Vagina (tissue), 2 donors: ENCODE data around the gene OMA1. TPM values are rescaled to one million over a fixed set of nuclear protein-coding genes. Genes with fewer than 3 reads are reported as not detected.

ENCODE experiments used
- DNase-seq, 2 donors: peaks; one replicate each; pipeline ENCODE4 v3.0.0-alpha.2; 2017; ENCODE audit errors: extremely low spot score in 2 of 2
- H3K27ac ChIP-seq: fragments of 200-600 bp; sonication (generic); one replicate; pipeline ENCODE4 v1.5.1; 2019
- H3K27me3 ChIP-seq: fragments of 200-600 bp; sonication (generic); one replicate; pipeline ENCODE4 v1.5.1; 2019
- H3K36me3 ChIP-seq, 2 donors: fragments of 200-600 bp; sonication (generic); one replicate each; pipeline ENCODE4 v1.5.1; 2017 to 2019
- H3K4me1 ChIP-seq: fragments of 200-600 bp; sonication (generic); one replicate; pipeline ENCODE4 v1.5.1; 2019
- H3K4me3 ChIP-seq, 2 donors: fragments of 200-600 bp; sonication (generic); 1 replicate in 1 of 2; 2 replicates in 1 of 2; pipeline ENCODE4 v1.5.1; 2016 to 2019
- H3K9me3 ChIP-seq: fragments of 200-600 bp; sonication (generic); one replicate; pipeline ENCODE4 v1.5.1; 2019
- POLR2A ChIP-seq, 2 donors: fragments of 450-650 bp; IDR thresholded peaks; one replicate each; pipeline ENCODE4 v1.6.1; 2017; ENCODE audit warnings: antibody characterized with exemption in 2 of 2, mild to moderate bottlenecking in 2 of 2, moderate library complexity in 2 of 2
- POLR2AphosphoS5 ChIP-seq, 2 donors: sonication (generic); formaldehyde crosslinking; IDR thresholded peaks; one replicate each; pipeline ENCODE4 v1.9.0; 2017; ENCODE audit warnings: antibody characterized with exemption in 2 of 2, mild to moderate bottlenecking in 2 of 2, low read depth in 1 of 2; ENCODE audit not compliant: insufficient read depth in 1 of 2
- intact Hi-C: fragments of 100-400 bp; cut with DNase I; formaldehyde crosslinking; loops from one replicate; pipeline ENCODE4 v1.15.1; 2023
- total RNA-seq: library from RNA; depleted of rRNA; stranded (reverse); fragments of >200 nt; gene quantifications from one replicate; pipeline ENCODE4 v1.2.3, GENCODE V29; 2016
- TF ChIP-seq, protein P1 (sequence below), 3 experiments: fragments of 450-650 bp in 2 of 3; fragments of 200-600 bp in 1 of 3; sonication (generic) in 1 of 3; IDR thresholded peaks; one replicate each; pipeline ENCODE4 v1.5.1; 2017 to 2019; ENCODE audit warnings: antibody characterized with exemption in 3 of 3, mild to moderate bottlenecking in 2 of 3, moderate library complexity in 2 of 3

Gene OMA1
- total RNA-seq, 1 donor from 2014 or later: 19.9 TPM

DNA sequence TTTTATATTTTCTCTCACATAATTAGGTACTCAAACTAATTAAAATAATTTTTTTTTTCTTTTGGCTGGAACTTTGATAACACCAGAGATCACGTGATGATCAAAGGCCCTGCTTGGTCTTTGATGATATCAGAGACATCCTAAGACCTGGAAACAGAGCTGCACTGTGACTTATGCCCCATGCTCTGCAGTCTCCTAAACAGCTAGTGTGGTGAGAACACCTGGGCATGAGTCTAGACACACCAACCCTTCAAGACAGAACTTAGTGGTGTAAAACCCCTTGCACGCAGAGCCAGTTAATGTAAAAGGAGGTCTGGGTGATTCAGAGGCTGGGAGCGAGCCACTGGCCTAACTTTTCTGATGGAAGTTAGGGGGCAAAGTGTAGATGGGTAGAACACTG lies 70.3 kb downstream of the OMA1 start:
- no peak overlapping the region for H3K4me3 ChIP-seq
- H3K36me3 ChIP-seq: no peaks in the 10 kb centered on the region
- intact Hi-C loops: no loop called here
- H3K9me3 ChIP-seq: no peaks in the 10 kb centered on the region
- H3K27ac ChIP-seq: no peak overlapping the region
- DNase-seq: no peak
- TF ChIP-seq, protein P1, sequence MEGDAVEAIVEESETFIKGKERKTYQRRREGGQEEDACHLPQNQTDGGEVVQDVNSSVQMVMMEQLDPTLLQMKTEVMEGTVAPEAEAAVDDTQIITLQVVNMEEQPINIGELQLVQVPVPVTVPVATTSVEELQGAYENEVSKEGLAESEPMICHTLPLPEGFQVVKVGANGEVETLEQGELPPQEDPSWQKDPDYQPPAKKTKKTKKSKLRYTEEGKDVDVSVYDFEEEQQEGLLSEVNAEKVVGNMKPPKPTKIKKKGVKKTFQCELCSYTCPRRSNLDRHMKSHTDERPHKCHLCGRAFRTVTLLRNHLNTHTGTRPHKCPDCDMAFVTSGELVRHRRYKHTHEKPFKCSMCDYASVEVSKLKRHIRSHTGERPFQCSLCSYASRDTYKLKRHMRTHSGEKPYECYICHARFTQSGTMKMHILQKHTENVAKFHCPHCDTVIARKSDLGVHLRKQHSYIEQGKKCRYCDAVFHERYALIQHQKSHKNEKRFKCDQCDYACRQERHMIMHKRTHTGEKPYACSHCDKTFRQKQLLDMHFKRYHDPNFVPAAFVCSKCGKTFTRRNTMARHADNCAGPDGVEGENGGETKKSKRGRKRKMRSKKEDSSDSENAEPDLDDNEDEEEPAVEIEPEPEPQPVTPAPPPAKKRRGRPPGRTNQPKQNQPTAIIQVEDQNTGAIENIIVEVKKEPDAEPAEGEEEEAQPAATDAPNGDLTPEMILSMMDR (IDR thresholded peaks at IDR 0.05): no peak
- TF ChIP-seq POLR2AphosphoS5 (IDR thresholded peaks at IDR 0.05; ENCODE audit: insufficient read depth in 1 of 2, low read depth in 1 of 2): no peak
- TF ChIP-seq POLR2A (IDR thresholded peaks at IDR 0.05): no peak
- no peaks in the 10 kb centered on the region for H3K27me3 ChIP-seq
- H3K4me1 ChIP-seq: no peaks in the 10 kb centered on the region

- no peak for DNase-seq
- no peak overlapping the region for H3K4me3 ChIP-seq
- H3K27me3 ChIP-seq: no peaks in the 10 kb centered on the region
- H3K4me1 ChIP-seq: no peaks in the 10 kb centered on the region
- intact Hi-C loops: no loop called here
- H3K36me3 ChIP-seq: no peaks in the 10 kb centered on the region
- TF ChIP-seq POLR2A (IDR thresholded peaks at IDR 0.05) (no peak), POLR2AphosphoS5 (IDR thresholded peaks at IDR 0.05; ENCODE audit: insufficient read depth in 1 of 2, low read depth in 1 of 2) (no peak)
- TF ChIP-seq, protein P1 (IDR thresholded peaks at IDR 0.05): no peak
- no peaks in the 10 kb centered on the region for H3K9me3 ChIP-seq
- H3K27ac ChIP-seq: no peak overlapping the region
These were observed 77.0 kb downstream of the OMA1 start for GRCh38 chr1:58469476-58469875.

- intact Hi-C loops: no loop called here
- Histone ChIP-seq H3K36me3 (no peaks in the 10 kb centered on the region), H3K4me1 (no peaks in the 10 kb centered on the region), H3K9me3 (no peaks in the 10 kb centered on the region), H3K27me3 (no peaks in the 10 kb centered on the region), H3K27ac (no peak overlapping the region), H3K4me3 (no peak overlapping the region)
- TF ChIP-seq POLR2A (IDR thresholded peaks at IDR 0.05): no peak
- TF ChIP-seq, protein P1 (IDR thresholded peaks at IDR 0.05): no peak
- TF ChIP-seq POLR2AphosphoS5 (IDR thresholded peaks at IDR 0.05; ENCODE audit: insufficient read depth in 1 of 2, low read depth in 1 of 2): no peak
- peak in 1 of 2 donors; percentile 14 for DNase-seq
These were observed 77.5 kb downstream of the OMA1 start for GRCh38 chr1:58469016-58469415.

- Histone ChIP-seq H3K4me3 (no peak overlapping the region), H3K36me3 (no peaks in the 10 kb centered on the region), H3K27me3 (no peaks in the 10 kb centered on the region), H3K4me1 (no peaks in the 10 kb centered on the region), H3K9me3 (no peaks in the 10 kb centered on the region), H3K27ac (no peak overlapping the region)
- intact Hi-C loops: no loop called here
- TF ChIP-seq, protein P1 (IDR thresholded peaks at IDR 0.05): no peak
- TF ChIP-seq POLR2A (IDR thresholded peaks at IDR 0.05) (no peak), POLR2AphosphoS5 (IDR thresholded peaks at IDR 0.05; ENCODE audit: insufficient read depth in 1 of 2, low read depth in 1 of 2) (no peak)
- peak; percentile 42 to 84 for DNase-seq
These were observed 77.9 kb downstream of the OMA1 start for GRCh38 chr1:58468612-58469011.

GRCh38 chr1:58466630-58467241 lies 79.8 kb downstream of the OMA1 start:
- Histone ChIP-seq H3K27me3 (no peaks in the 10 kb centered on the region), H3K36me3 (no peaks in the 10 kb centered on the region), H3K4me3 (no peak overlapping the region), H3K9me3 (no peaks in the 10 kb centered on the region), H3K27ac (no peak overlapping the region), H3K4me1 (no peaks in the 10 kb centered on the region)
- intact Hi-C loops: no loop called here
- peak in 1 of 2 donors; percentile 74 for DNase-seq
- no peak for TF ChIP-seq POLR2AphosphoS5 (IDR thresholded peaks at IDR 0.05; ENCODE audit: insufficient read depth in 1 of 2, low read depth in 1 of 2)
- no peak for TF ChIP-seq POLR2A (IDR thresholded peaks at IDR 0.05)
- TF ChIP-seq, protein P1 (IDR thresholded peaks at IDR 0.05): no peak
